Hepatocyte (in vitro differentiated cells): ENCODE data around the gene SPATA24. TPM values are rescaled to one million over a fixed set of nuclear protein-coding genes. Genes with fewer than 3 reads are reported as not detected.

Source experiments
- DNase-seq: peaks from one replicate; pipeline ENCODE4 v3.0.0-alpha.2; 2016; ENCODE audit warnings: low spot score
- H2AFZ ChIP-seq: fragments of 200-600 bp; sonication (generic); 2 replicates; pipeline ENCODE4 v1.6.0; 2016; ENCODE audit warnings: antibody characterized with exemption, mild to moderate bottlenecking
- H3K27ac ChIP-seq: fragments of 200-600 bp; sonication (generic); 2 replicates; pipeline ENCODE4 v1.5.1; 2016; ENCODE audit warnings: mild to moderate bottlenecking
- H3K27me3 ChIP-seq: fragments of 200-600 bp; sonication (generic); 2 replicates; pipeline ENCODE4 v1.6.1; 2016
- H3K36me3 ChIP-seq: fragments of 200-600 bp; sonication (generic); replicated peaks from 2 replicates; pipeline ENCODE4 v1.5.1; 2016; ENCODE audit warnings: low read depth; ENCODE audit not compliant: insufficient read depth
- H3K4me1 ChIP-seq: fragments of 200-600 bp; sonication (generic); 2 replicates; pipeline ENCODE4 v1.5.1; 2016; ENCODE audit warnings: mild to moderate bottlenecking, moderate library complexity; ENCODE audit not compliant: insufficient read depth
- H3K4me2 ChIP-seq: fragments of 200-600 bp; sonication (generic); 2 replicates; pipeline ENCODE4 v1.6.0; 2016
- H3K4me3 ChIP-seq: fragments of 200-600 bp; sonication (generic); 2 replicates; pipeline ENCODE4 v1.5.1; 2016; ENCODE audit warnings: mild to moderate bottlenecking
- H3K79me2 ChIP-seq: fragments of 200-600 bp; sonication (generic); 2 replicates; pipeline ENCODE4 v1.6.0; 2017; ENCODE audit warnings: mild to moderate bottlenecking
- H3K9me2 ChIP-seq: fragments of 200-600 bp; sonication (generic); replicated peaks from 2 replicates; pipeline ENCODE4 v1.6.0; 2017; ENCODE audit warnings: mild to moderate bottlenecking; ENCODE audit not compliant: insufficient read depth
- H3K9me3 ChIP-seq: fragments of 200-600 bp; sonication (generic); 2 replicates; pipeline ENCODE4 v1.5.1; 2016; ENCODE audit warnings: low read depth, mild to moderate bottlenecking
- H4K20me1 ChIP-seq: fragments of 200-600 bp; sonication (generic); 2 replicates; pipeline ENCODE4 v1.6.0; 2016; ENCODE audit warnings: mild to moderate bottlenecking; ENCODE audit not compliant: insufficient read depth, poor library complexity, severe bottlenecking
- CTCF ChIP-seq: fragments of 200-600 bp; sonication (generic); IDR thresholded peaks from 2 replicates; pipeline ENCODE4 v1.5.1; 2016; ENCODE audit warnings: antibody characterized with exemption, mild to moderate bottlenecking; ENCODE audit not compliant: poor library complexity
- EZH2 ChIP-seq: fragments of 200-600 bp; sonication (generic); IDR thresholded peaks from 2 replicates; pipeline ENCODE4 v1.6.1; 2016; ENCODE audit warnings: antibody characterized with exemption, mild to moderate bottlenecking, borderline replicate concordance
- EZH2phosphoT487 ChIP-seq: fragments of 200-600 bp; sonication (generic); IDR thresholded peaks from one replicate; pipeline ENCODE4 v1.6.1; 2018; ENCODE audit warnings: antibody characterized with exemption, mild to moderate bottlenecking, low read depth, moderate library complexity; ENCODE audit not compliant: unreplicated experiment, severe bottlenecking
- WGBS: methylation state at CpG from one replicate; pipeline ENCODE4 v1.1.6; 2016; ENCODE audit warnings: low lambda C conversion rate; ENCODE audit errors: missing lambda C conversion rate; 5-methylcytosine and 5-hydroxymethylcytosine counted together
- polyA plus RNA-seq: library from polyadenylated mRNA; unstranded; fragments of >200 nt; fragmentation: Nextera tagmentation; extraction: Ambion mirVana; gene quantifications from 2 replicates; pipeline ENCODE4 v1.2.1, GENCODE V29; 2016
- total RNA-seq: library from RNA; depleted of rRNA; stranded (reverse); fragments of >200 nt; gene quantifications from 2 replicates; pipeline ENCODE4 v1.2.3, GENCODE V29; 2014

Gene SPATA24
- total and polyA plus RNA-seq, 2 experiments from 2014 or later = 6.3 to 9.8 TPM

- Histone ChIP-seq H3K9me3 (no peaks in the 10 kb centered on the region), H4K20me1 (no peaks in the 10 kb centered on the region), H3K4me2 (peak overlapping the region; percentile 2), H3K4me1 (peaks cover 21% of the 10 kb centered on the region), H3K27me3 (no peaks in the 10 kb centered on the region), H3K79me2 (no peaks in the 10 kb centered on the region), H3K4me3 (no peak overlapping the region), H3K27ac (no peak overlapping the region), H3K36me3 (no peaks in the 10 kb centered on the region), H3K9me2 (no peaks in the 10 kb centered on the region), H2AFZ (no peak overlapping the region)
- 74% methylated on average over 3 of the region's 4 CpGs for WGBS
- no peak for DNase-seq
- TF ChIP-seq CTCF (no peak), EZH2 (no peak), EZH2phosphoT487 (no peak)
Measured at GRCh38 chr5:139417214-139417613, 13.3 kb upstream of the SPATA24 start.

DNA sequence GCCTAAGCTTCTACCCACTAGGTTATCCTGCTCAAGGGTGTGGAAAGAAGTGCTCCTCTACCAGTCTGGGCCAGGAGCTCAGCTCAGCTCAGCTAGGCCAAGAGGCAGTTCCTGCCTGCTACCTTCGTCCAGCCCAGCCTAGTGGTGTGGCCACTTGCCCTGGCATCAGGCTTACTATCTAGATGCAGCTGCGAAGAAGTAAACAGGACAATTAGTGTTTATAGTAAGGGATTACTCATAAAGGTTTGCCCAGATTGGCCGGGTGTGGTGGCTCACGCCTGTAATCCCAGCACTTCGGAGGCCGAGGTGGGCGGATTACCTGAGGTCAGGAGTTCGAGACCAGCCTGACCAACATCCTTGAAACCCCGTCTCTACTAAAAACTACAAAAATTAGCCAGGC, 12.8 kb upstream of the SPATA24 start:
- no peak for TF ChIP-seq CTCF
- no peak for TF ChIP-seq EZH2
- TF ChIP-seq EZH2phosphoT487 = no peak
- no peaks in the 10 kb centered on the region for H3K9me2 ChIP-seq
- no peak overlapping the region for H2AFZ ChIP-seq
- no peaks in the 10 kb centered on the region for H4K20me1 ChIP-seq
- no peak for DNase-seq
- no peaks in the 10 kb centered on the region for H3K27me3 ChIP-seq
- 84% methylated on average over 9 of the region's 9 CpGs for WGBS
- peaks cover 21% of the 10 kb centered on the region for H3K4me1 ChIP-seq
- H3K27ac ChIP-seq = no peak overlapping the region
- H3K79me2 ChIP-seq = no peaks in the 10 kb centered on the region
- H3K9me3 ChIP-seq = no peaks in the 10 kb centered on the region
- peak overlapping the region; percentile 2 for H3K4me2 ChIP-seq
- no peak overlapping the region for H3K4me3 ChIP-seq
- H3K36me3 ChIP-seq = no peaks in the 10 kb centered on the region

DNA sequence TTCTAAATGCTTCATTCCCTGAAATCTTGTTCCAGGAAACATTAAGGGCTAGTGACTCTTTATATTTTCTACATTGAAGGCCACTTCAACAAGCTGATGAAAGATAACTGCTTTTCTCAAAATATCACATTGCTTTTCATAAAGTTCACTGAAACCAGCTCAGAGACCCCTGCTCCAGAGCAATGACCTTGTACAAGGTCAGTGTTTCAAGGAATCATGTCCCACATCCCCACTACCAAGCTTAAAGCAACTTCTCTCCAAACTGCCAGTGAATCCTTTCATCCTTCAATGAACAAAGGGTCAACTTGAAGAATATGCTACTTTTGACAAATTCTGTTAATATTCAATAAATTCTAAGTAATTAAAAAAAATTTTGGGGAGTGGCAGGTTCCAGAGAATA, 12.0 kb upstream of the SPATA24 start:
- no peak overlapping the region for H3K27ac ChIP-seq
- no peaks in the 10 kb centered on the region for H3K9me2 ChIP-seq
- no peaks in the 10 kb centered on the region for H3K79me2 ChIP-seq
- no peaks in the 10 kb centered on the region for H3K36me3 ChIP-seq
- peaks cover 21% of the 10 kb centered on the region for H3K4me1 ChIP-seq
- H3K4me3 ChIP-seq = no peak overlapping the region
- TF ChIP-seq EZH2 (no peak), CTCF (no peak), EZH2phosphoT487 (no peak)
- H3K4me2 ChIP-seq = no peak overlapping the region
- DNase-seq = no peak
- no peaks in the 10 kb centered on the region for H4K20me1 ChIP-seq
- H2AFZ ChIP-seq = no peak overlapping the region
- no peaks in the 10 kb centered on the region for H3K27me3 ChIP-seq
- H3K9me3 ChIP-seq = no peaks in the 10 kb centered on the region

GRCh38 chr5:139415221-139415861, 11.5 kb upstream of the SPATA24 start:
- Histone ChIP-seq H3K27me3 (no peaks in the 10 kb centered on the region), H3K36me3 (no peaks in the 10 kb centered on the region), H3K4me3 (no peak overlapping the region), H4K20me1 (no peaks in the 10 kb centered on the region), H3K27ac (no peak overlapping the region), H3K9me3 (no peaks in the 10 kb centered on the region), H3K9me2 (no peaks in the 10 kb centered on the region), H3K79me2 (no peaks in the 10 kb centered on the region), H3K4me2 (no peak overlapping the region), H3K4me1 (peaks cover 21% of the 10 kb centered on the region), H2AFZ (no peak overlapping the region)
- DNase-seq = no peak
- TF ChIP-seq CTCF = no peak
- no peak for TF ChIP-seq EZH2
- no peak for TF ChIP-seq EZH2phosphoT487
- WGBS = 91% methylated on average over 8 of the region's 8 CpGs
